Regular cardiac myocyte (primary cell): ENCODE measurements around the gene IGFL1. TPM values are rescaled to one million over a fixed set of nuclear protein-coding genes. Genes with fewer than 3 reads are reported as not detected.

Source experiments
- total RNA-seq: library from RNA; depleted of rRNA; stranded (reverse); fragments of >200 nt; gene quantifications from 2 replicates; pipeline ENCODE4 v1.2.3, GENCODE V29; 2014

IGFL1 gene
- not detected in 2 replicates for total RNA-seq

DNA sequence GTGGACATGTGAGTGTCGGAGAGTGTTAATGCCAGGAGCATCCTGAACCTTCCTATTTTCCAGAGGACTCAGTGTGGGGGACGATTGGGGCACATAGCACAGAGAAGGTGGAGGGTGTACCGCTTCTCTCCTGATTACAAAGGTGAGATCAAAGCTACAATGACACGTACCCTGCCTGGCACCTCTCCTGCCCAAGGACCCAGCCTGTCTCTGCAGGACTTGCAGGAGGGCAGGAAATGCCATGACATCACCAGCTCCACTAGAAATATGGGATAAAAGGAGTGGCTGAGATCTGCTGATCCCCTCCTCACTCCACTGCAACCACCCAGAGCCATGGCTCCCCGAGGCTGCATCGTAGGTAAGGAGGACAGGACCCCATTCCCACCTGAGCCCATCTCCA lies at the start of gene IGFL1:
TSS of gene IGFL1 (plus strand) at position 301 of the 400 bp plus-strand sequence. CDS start at position 334, 33 bp downstream.

Other genes with a start within 250 kb of the IGFL1 start
- gene CCDC61, start 234.3 kb upstream of the IGFL1 start, total RNA-seq: 5.4 and 10.9 TPM in 2 replicates
- not detected in 2 replicates for gene PGLYRP1, start 206.7 kb upstream of the IGFL1 start, total RNA-seq
- gene IGFL4, start 188.7 kb upstream of the IGFL1 start, total RNA-seq: not detected in 2 replicates
- gene IGFL3, start 105.1 kb upstream of the IGFL1 start, total RNA-seq: 0.28 TPM in 1 of 2 replicates, not detected in the other
- gene IGFL2, start 81.5 kb upstream of the IGFL1 start, total RNA-seq: 1.1 TPM in 1 of 2 replicates, not detected in the other
- under 0.01 and 1.1 TPM in 2 replicates for gene HIF3A, start 67.3 kb downstream of the IGFL1 start, total RNA-seq
- gene PPP5C, start 117.3 kb downstream of the IGFL1 start, total RNA-seq: 33.0 and 79.9 TPM in 2 replicates
- 12.8 and 21.1 TPM in 2 replicates for gene CCDC8, start 183.8 kb downstream of the IGFL1 start, total RNA-seq
- gene PNMA8C, start 199.2 kb downstream of the IGFL1 start, total RNA-seq: 0.19 and 0.28 TPM in 2 replicates
- 0.77 and 2.8 TPM in 2 replicates for gene PNMA8A, start 241.8 kb downstream of the IGFL1 start, total RNA-seq